Islet of Langerhans (tissue), 1 donor: ENCODE results near the gene PEPD.

Experiments used
- FAIRE-seq: peaks from one replicate; lab custom pipeline; 2011; peaks lifted over from hg19 to GRCh38; lab: Jason Lieb, UNC

Gene PEPD

GRCh38 chr19:33545217-33545981 lies 23.8 kb upstream of the PEPD start:
- FAIRE-seq, result no peak

- no peak for FAIRE-seq
Measured at GRCh38 chr19:33535226-33535625, 13.6 kb upstream of the PEPD start.

- FAIRE-seq, result no peak
Measured at GRCh38 chr19:33532859-33533460, 11.4 kb upstream of the PEPD start.

GRCh38 chr19:33530842-33531241 lies 9.3 kb upstream of the PEPD start:
- FAIRE-seq, result no peak

- FAIRE-seq, result no peak
Measured at GRCh38 chr19:33530296-33530695, 8.7 kb upstream of the PEPD start.

- FAIRE-seq, result no peak
Measured at GRCh38 chr19:33529094-33529676, 7.6 kb upstream of the PEPD start.

GRCh38 chr19:33528404-33528803 lies 6.8 kb upstream of the PEPD start:
- FAIRE-seq, result no peak

- FAIRE-seq, result no peak
Measured at GRCh38 chr19:33527125-33527524, 5.5 kb upstream of the PEPD start.

GRCh38 chr19:33524024-33524664 lies 2.6 kb upstream of the PEPD start:
- FAIRE-seq, result no peak

GRCh38 chr19:33523167-33523566 lies 1.6 kb upstream of the PEPD start:
- FAIRE-seq, result no peak

- no peak for FAIRE-seq
Measured at GRCh38 chr19:33522371-33522662, 726 bp upstream of the PEPD start.

- no peak for FAIRE-seq
Measured at GRCh38 chr19:33520844-33521479, 629 bp downstream of the PEPD start.

GRCh38 chr19:33520048-33520643 lies 1.4 kb downstream of the PEPD start:
- no peak for FAIRE-seq

- FAIRE-seq, result no peak
Measured at GRCh38 chr19:33519416-33519815, 2.2 kb downstream of the PEPD start.

GRCh38 chr19:33518541-33518940 lies 3.0 kb downstream of the PEPD start:
- FAIRE-seq, result no peak

- no peak for FAIRE-seq
Measured at GRCh38 chr19:33517922-33518321, 3.7 kb downstream of the PEPD start.

GRCh38 chr19:33515921-33516320 lies 5.7 kb downstream of the PEPD start:
- FAIRE-seq, result no peak

- FAIRE-seq, result no peak
Measured at GRCh38 chr19:33514885-33515551, 6.6 kb downstream of the PEPD start.

GRCh38 chr19:33513424-33513823 lies 8.2 kb downstream of the PEPD start:
- no peak for FAIRE-seq

GRCh38 chr19:33512580-33513137 lies 8.9 kb downstream of the PEPD start:
- no peak for FAIRE-seq

GRCh38 chr19:33512021-33512420 lies 9.6 kb downstream of the PEPD start:
- no peak for FAIRE-seq

- FAIRE-seq, result no peak
Measured at GRCh38 chr19:33511346-33511745, 10.2 kb downstream of the PEPD start.
